Ovary (tissue), 9 donors: ENCODE results near the gene WDR82. TPM values are rescaled to one million over a fixed set of nuclear protein-coding genes. Genes with fewer than 3 reads are reported as not detected.

Experiments
- DNase-seq, 5 donors: peaks; one replicate each; pipeline ENCODE4 v3.0.0-alpha.2; 2019 to 2020
- H3K27ac ChIP-seq, 2 donors: fragments of 200-600 bp; one replicate each; pipeline versions ENCODE4 v1.5.1 to v1.8.0; 2019 to 2022
- H3K27me3 ChIP-seq: fragments of 200-600 bp; one replicate; pipeline ENCODE4 v1.8.0; 2022
- H3K36me3 ChIP-seq: fragments of 200-600 bp; sonication (generic); one replicate; pipeline ENCODE4 v1.5.1; 2019
- H3K4me1 ChIP-seq: one replicate; pipeline ENCODE4 v1.8.1; 2013; ENCODE audit warnings: mild to moderate bottlenecking, moderate library complexity; ENCODE audit not compliant: insufficient read depth
- H3K4me3 ChIP-seq: fragments of 200-600 bp; sonication (generic); one replicate; pipeline ENCODE4 v1.5.1; 2017
- H3K9me3 ChIP-seq, 2 donors: fragments of 200-600 bp in 1 of 2; sonication (generic) in 1 of 2; one replicate each; pipeline versions ENCODE4 v1.5.1 to v1.8.1; 2013 to 2019; ENCODE audit warnings: mild to moderate bottlenecking in 1 of 2, moderate library complexity in 1 of 2
- CTCF ChIP-seq, 3 donors: fragments of 450-650 bp in 2 of 3; fragments of 200-600 bp in 1 of 3; IDR thresholded peaks; one replicate each; pipeline versions ENCODE4 v1.5.1 to v1.8.0; 2016 to 2022; ENCODE audit warnings: antibody characterized with exemption in 3 of 3, mild to moderate bottlenecking in 1 of 3
- EP300 ChIP-seq: sonication (generic); formaldehyde crosslinking; IDR thresholded peaks from one replicate; pipeline ENCODE4 v1.6.1; 2017; ENCODE audit warnings: antibody characterized with exemption
- POLR2A ChIP-seq: fragments of 450-650 bp; IDR thresholded peaks from one replicate; pipeline ENCODE4 v1.6.1; 2017; ENCODE audit warnings: antibody characterized with exemption, mild to moderate bottlenecking, moderate library complexity
- WGBS, 3 donors: extraction: QIAGEN DNeasy Blood & Tissue Kit in 1 of 3; methylation state at CpG; one replicate each; pipeline versions ENCODE4 v1.1.5 to v1.1.7; 2013 to 2017; 5-methylcytosine and 5-hydroxymethylcytosine counted together
- intact Hi-C, 4 donors: fragments of 100-400 bp; cut with DNase I; formaldehyde crosslinking; loops; one replicate each; pipeline versions ENCODE4 v1.11.0 to v1.15.1; 2022 to 2023
- polyA plus RNA-seq, 2 donors: library from polyadenylated mRNA; stranded (reverse); fragments of 200-250 nt in 1 of 2; fragments of 350-450 nt in 1 of 2; fragmentation: Illumina TruSeq in 1 of 2; extraction: RNeasy Lipid Tissue Mini Kit (QIAGEN cat#74804) in 1 of 2; gene quantifications; one replicate each; pipeline ENCODE4 v1.2.3, GENCODE V29; 2013 to 2014
- total RNA-seq, 7 donors: library from RNA; depleted of rRNA in 2 of 7; stranded (reverse); fragments of >200 nt in 2 of 7; fragmentation: NEBNext Ultra II Directional in 3 of 7; extraction: Animal tissue kit (Norgen Biotek cat#: 25700) in 3 of 7; gene quantifications; one replicate each; pipeline versions ENCODE4 v1.1.0 to v1.2.4, GENCODE V29; 2016 to 2023
- donor health status: DM: no; HTN: no; CAD: no; lungs with moderate emphysema.
- donor health status: DM: no; HTN: no; CAD: no.
- donor health status: Bipolar disorder and iron deficiency.
- donor health status: DM: yes; HTN: yes; CAD: no.
- donor health status: DM: no; HTN: no; CAD: no.
- donor health status: DM: yes; HTN: yes; CAD: no.

The WDR82 gene
- total and polyA plus RNA-seq, 9 donors: 36.4 to 110 (median 95.2) TPM

GRCh38 chr3:52303811-52304210, 25.4 kb upstream of the WDR82 start:
- Histone ChIP-seq H3K4me3 (no peak overlapping the region), H3K4me1 (peaks cover 19% of the 10 kb centered on the region), H3K27ac (no peak overlapping the region), H3K27me3 (no peaks in the 10 kb centered on the region), H3K9me3 (no peaks in the 10 kb centered on the region), H3K36me3 (no peaks in the 10 kb centered on the region)
- WGBS, 3 donors: 94 to 100% (median 95%) methylated on average over 2 of the region's 2 CpGs
- TF ChIP-seq CTCF (IDR thresholded peaks at IDR 0.05) (no peak), POLR2A (no peak), EP300 (no peak)
- no peak for DNase-seq
- intact Hi-C loops: no loop called here

GRCh38 chr3:52302426-52303145, 24.1 kb upstream of the WDR82 start:
- intact Hi-C loops: no loop called here
- H3K36me3 ChIP-seq: no peaks in the 10 kb centered on the region
- no peaks in the 10 kb centered on the region for H3K9me3 ChIP-seq
- TF ChIP-seq POLR2A: no peak
- no peak for TF ChIP-seq EP300
- no peak for TF ChIP-seq CTCF (IDR thresholded peaks at IDR 0.05)
- peaks cover 19% of the 10 kb centered on the region for H3K4me1 ChIP-seq
- H3K4me3 ChIP-seq: no peak overlapping the region
- 81 to 90% (median 89%) methylated on average over 11 to 12 of the region's 12 CpGs for WGBS, 3 donors
- H3K27me3 ChIP-seq: no peaks in the 10 kb centered on the region
- no peak overlapping the region for H3K27ac ChIP-seq
- DNase-seq: no peak

- H3K36me3 ChIP-seq: no peaks in the 10 kb centered on the region
- peak; percentile 76 to 86 (median 80) for DNase-seq
- H3K27me3 ChIP-seq: no peaks in the 10 kb centered on the region
- H3K4me3 ChIP-seq: no peak overlapping the region
- H3K4me1 ChIP-seq: peaks cover 19% of the 10 kb centered on the region
- H3K27ac ChIP-seq: peak overlapping the region; percentile 32 to 69
- intact Hi-C loops: no loop called here
- H3K9me3 ChIP-seq: no peaks in the 10 kb centered on the region
- 9 to 12% (median 11%) methylated on average over 14 of the region's 14 CpGs for WGBS, 3 donors
- no peak for TF ChIP-seq EP300
- no peak for TF ChIP-seq CTCF (IDR thresholded peaks at IDR 0.05)
- no peak for TF ChIP-seq POLR2A
Observed at GRCh38 chr3:52299879-52300611, 21.6 kb upstream of the WDR82 start.

- H3K4me1 ChIP-seq: peaks cover 19% of the 10 kb centered on the region
- no peaks in the 10 kb centered on the region for H3K9me3 ChIP-seq
- no peak overlapping the region for H3K4me3 ChIP-seq
- 29 to 44% (median 36%) methylated on average over 10 of the region's 10 CpGs for WGBS, 3 donors
- no peak for TF ChIP-seq POLR2A
- TF ChIP-seq EP300: no peak
- TF ChIP-seq CTCF (IDR thresholded peaks at IDR 0.05): no peak
- H3K27ac ChIP-seq: peak overlapping the region; percentile 32 to 69
- DNase-seq: peak in 2 of 5 donors; percentile 44 to 51
- H3K27me3 ChIP-seq: no peaks in the 10 kb centered on the region
- H3K36me3 ChIP-seq: no peaks in the 10 kb centered on the region
- intact Hi-C loops: no loop called here
Observed at GRCh38 chr3:52299247-52299878, 20.9 kb upstream of the WDR82 start.
